CD4-positive, alpha-beta memory T cell (primary cell): ENCODE measurements around the gene CCDC77. TPM values are rescaled to one million over a fixed set of nuclear protein-coding genes. Genes with fewer than 3 reads are reported as not detected.
"Not testable (repeated sequence)": the region's sequence is repeated elsewhere in the genome, so short reads cannot be mapped to it uniquely, and the experiment has no call there.

Experiments used
- CTCF ChIA-PET: fragments of 350-600 bp; sonication (Branson Sonifier 250); formaldehyde crosslinking; loops from one replicate; lab custom pipeline; 2021; ENCODE audit warnings: inconsistent platforms; ENCODE audit not compliant: partially characterized antibody; lab: Charles Lee
- POLR2A ChIA-PET: fragments of 350-600 bp; sonication (Branson Sonifier 250); formaldehyde crosslinking; loops from one replicate; lab custom pipeline; 2021; ENCODE audit not compliant: partially characterized antibody; lab: Charles Lee
- DNase-seq, 5 donors: peaks; one replicate each; pipeline versions ENCODE4 v3.0.0 to v3.0.0-alpha.2; 2020 to 2022; ENCODE audit warnings: mixed read lengths in 1 of 5
- H3K27ac ChIP-seq: one replicate; pipeline ENCODE4 v1.7.0; 2013; ENCODE audit warnings: low read depth, low read length
- H3K27me3 ChIP-seq: 2 replicates; pipeline ENCODE4 v1.7.0; 2013; ENCODE audit warnings: mild to moderate bottlenecking, low read length, moderate library complexity; ENCODE audit not compliant: insufficient read depth
- H3K36me3 ChIP-seq: 2 replicates; pipeline ENCODE4 v1.7.0; 2013; ENCODE audit warnings: mild to moderate bottlenecking, low read length, moderate library complexity; ENCODE audit not compliant: insufficient read depth
- H3K4me1 ChIP-seq: 2 replicates; pipeline ENCODE4 v1.7.0; 2013; ENCODE audit warnings: mild to moderate bottlenecking, low read length, moderate library complexity; ENCODE audit not compliant: insufficient read depth
- H3K4me3 ChIP-seq, 2 donors: one replicate each; pipeline ENCODE4 v1.7.0; 2013; ENCODE audit warnings: low read length in 2 of 2, mild to moderate bottlenecking in 1 of 2
- H3K9me3 ChIP-seq, 2 donors: one replicate each; pipeline ENCODE4 v1.7.0; 2013; ENCODE audit warnings: low read length in 2 of 2, control low read depth in 1 of 2; ENCODE audit not compliant: control insufficient read depth in 1 of 2
- H3K27ac Mint-ChIP-seq, 7 donors: one replicate each; pipeline ENCODE4 v1.8.0; 2020 to 2021; ENCODE audit warnings: mixed read lengths in 7 of 7, mild to moderate bottlenecking in 6 of 7, inconsistent platforms in 3 of 7, moderate library complexity in 3 of 7
- H3K27me3 Mint-ChIP-seq, 2 donors: one replicate each; pipeline ENCODE4 v1.8.0; 2020 to 2021; ENCODE audit warnings: mixed read lengths in 2 of 2
- H3K36me3 Mint-ChIP-seq, 2 donors: one replicate each; pipeline ENCODE4 v1.8.0; 2020 to 2021; ENCODE audit warnings: mixed read lengths in 2 of 2, inconsistent platforms in 1 of 2, mild to moderate bottlenecking in 1 of 2
- H3K4me1 Mint-ChIP-seq, 4 donors: one replicate each; pipeline ENCODE4 v1.8.0; 2020 to 2021; ENCODE audit warnings: mixed read lengths in 4 of 4, mild to moderate bottlenecking in 1 of 4
- H3K4me3 Mint-ChIP-seq, 8 donors: one replicate each; pipeline ENCODE4 v1.8.0; 2020 to 2021; ENCODE audit warnings: mixed read lengths in 8 of 8, mild to moderate bottlenecking in 7 of 8, moderate library complexity in 6 of 8, inconsistent platforms in 3 of 8
- H3K9me3 Mint-ChIP-seq, 8 donors: one replicate each; pipeline ENCODE4 v1.8.0; 2020 to 2021; ENCODE audit warnings: mixed read lengths in 8 of 8, mild to moderate bottlenecking in 5 of 8, inconsistent platforms in 3 of 8, moderate library complexity in 1 of 8
- intact Hi-C: fragments of 100-400 bp; cut with micrococcal nuclease; formaldehyde crosslinking; loops from one replicate; pipeline ENCODE4 v1.15.1; 2023
- polyA plus RNA-seq, 2 donors: library from polyadenylated mRNA; unstranded; fragments of 300-500 nt; fragmentation: Illumina TruSeq; gene quantifications; one replicate each; pipeline ENCODE4 v1.2.3, GENCODE V29; 2021
- total RNA-seq, 2 experiments: library from RNA; stranded (reverse); gene quantifications; one replicate each; pipeline ENCODE4 v1.2.3, GENCODE V29; 2021

The CCDC77 gene
- total and polyA plus RNA-seq, 4 experiments from 2014 or later, result 5.3 to 13.0 (median 8.4) TPM

DNA sequence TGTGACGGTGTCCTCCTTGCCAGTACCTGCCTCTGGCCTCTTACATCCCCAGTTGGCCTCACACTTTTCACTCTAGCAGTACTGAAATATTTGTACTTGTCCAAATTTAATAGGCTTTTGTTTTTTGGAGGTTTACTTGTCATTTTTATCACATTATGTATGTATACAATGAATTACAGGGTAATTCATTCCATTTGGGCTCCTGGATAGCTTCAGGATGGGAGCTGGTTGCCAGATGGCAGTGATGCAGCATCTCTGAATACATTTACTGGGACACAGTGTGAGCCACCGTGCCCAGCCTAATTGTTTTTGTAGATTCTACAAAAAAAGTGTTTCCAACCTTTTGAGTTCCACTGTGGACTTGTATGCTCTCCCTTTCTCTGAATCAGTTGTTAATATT, 13.4 kb downstream of the CCDC77 start:
- peaks cover 0 to 1% (median 0%) of the 10 kb centered on the region in 4 donors for H3K4me1 Mint-ChIP-seq
- H3K27me3 Mint-ChIP-seq, result no peaks in the 10 kb centered on the region
- ChIA-PET CTCF (no interaction called here), POLR2A (interaction anchor here (1.6 kb wide), 1 partner anchor 14 kb away, joined by 3 read pairs; the partner anchor contains the start of gene CCDC77)
- peak overlapping the region in 1 of 7 donors; percentile 66 for H3K27ac Mint-ChIP-seq
- no peaks in the 10 kb centered on the region for H3K9me3 ChIP-seq
- DNase-seq, result no peak
- H3K4me1 ChIP-seq, result no peaks in the 10 kb centered on the region
- no peaks in the 10 kb centered on the region for H3K27me3 ChIP-seq
- no peaks in the 10 kb centered on the region for H3K9me3 Mint-ChIP-seq
- peaks cover 24% of the 10 kb centered on the region for H3K36me3 ChIP-seq
- no peak overlapping the region for H3K4me3 Mint-ChIP-seq
- no peak overlapping the region for H3K4me3 ChIP-seq
- intact Hi-C loops, result no loop called here
- H3K36me3 Mint-ChIP-seq, result peaks cover 37 to 40% of the 10 kb centered on the region in 2 donors
- no peak overlapping the region for H3K27ac ChIP-seq

DNA sequence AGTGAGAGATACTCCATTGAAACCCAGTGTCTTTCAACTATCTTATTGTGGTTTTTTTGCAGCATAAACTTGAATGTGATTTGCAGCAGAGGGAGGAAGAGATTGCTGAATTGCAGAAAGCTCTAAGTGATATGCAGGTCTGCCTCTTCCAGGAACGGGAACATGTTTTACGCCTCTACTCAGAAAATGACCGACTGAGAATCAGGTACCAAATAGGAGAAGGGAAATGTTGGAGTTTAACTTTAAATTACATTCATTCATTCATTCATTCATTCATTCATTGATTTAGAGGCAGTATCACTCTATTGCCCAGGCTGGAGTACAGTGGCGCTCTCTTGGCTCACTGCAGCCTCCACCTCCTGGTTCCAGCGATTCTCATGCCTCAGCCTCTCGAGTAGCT, 17.0 kb downstream of the CCDC77 start:
- intact Hi-C loops, result no loop called here
- DNase-seq, result no peak
- Histone ChIP-seq H3K4me3 (no peak overlapping the region), H3K36me3 (peaks cover 15% of the 10 kb centered on the region), H3K27ac (no peak overlapping the region), H3K27me3 (no peaks in the 10 kb centered on the region), H3K9me3 (no peaks in the 10 kb centered on the region), H3K4me1 (no peaks in the 10 kb centered on the region)
- Mint-ChIP-seq H3K27ac (no peak overlapping the region), H3K4me1 (peaks cover 0 to 1% (median 0%) of the 10 kb centered on the region in 4 donors), H3K9me3 (no peaks in the 10 kb centered on the region), H3K4me3 (no peak overlapping the region), H3K27me3 (no peaks in the 10 kb centered on the region), H3K36me3 (peaks cover 33 to 37% of the 10 kb centered on the region in 2 donors)
- ChIA-PET CTCF (no interaction called here), POLR2A (no interaction called here)

DNA sequence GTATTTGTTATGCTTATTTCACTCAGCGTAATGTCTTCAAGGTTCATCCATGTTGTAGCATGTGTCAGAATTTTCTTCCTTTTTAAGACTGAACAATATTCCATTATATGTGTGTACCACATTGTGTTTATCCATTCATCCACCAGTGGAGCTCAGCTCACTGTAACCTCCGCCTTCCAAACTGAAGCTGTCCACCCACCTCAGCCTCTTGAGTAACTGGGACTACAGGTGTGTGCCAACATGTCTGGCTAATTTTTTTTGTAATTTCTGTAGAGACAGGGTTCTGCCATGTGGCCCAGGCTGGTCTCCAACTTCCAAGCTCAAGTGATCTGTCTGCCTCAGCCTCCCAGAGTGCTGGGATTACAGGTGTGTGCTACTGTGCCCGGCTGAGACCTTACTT, 21.1 kb downstream of the CCDC77 start:
- no peaks in the 10 kb centered on the region for H3K27me3 ChIP-seq
- ChIA-PET CTCF (no interaction called here), POLR2A (no interaction called here)
- peaks cover 27 to 31% of the 10 kb centered on the region in 2 donors for H3K36me3 Mint-ChIP-seq
- intact Hi-C loops, result no loop called here
- H3K27ac Mint-ChIP-seq, result peak overlapping the region in 1 of 7 donors; percentile 38
- no peak for DNase-seq
- no peaks in the 10 kb centered on the region for H3K27me3 Mint-ChIP-seq
- H3K4me1 Mint-ChIP-seq, result no peaks in the 10 kb centered on the region
- no peak overlapping the region for H3K4me3 ChIP-seq
- no peaks in the 10 kb centered on the region for H3K9me3 ChIP-seq
- no peaks in the 10 kb centered on the region for H3K9me3 Mint-ChIP-seq
- H3K4me1 ChIP-seq, result no peaks in the 10 kb centered on the region
- no peak overlapping the region for H3K27ac ChIP-seq
- H3K36me3 ChIP-seq, result peaks cover 14% of the 10 kb centered on the region
- no peak overlapping the region for H3K4me3 Mint-ChIP-seq

DNA sequence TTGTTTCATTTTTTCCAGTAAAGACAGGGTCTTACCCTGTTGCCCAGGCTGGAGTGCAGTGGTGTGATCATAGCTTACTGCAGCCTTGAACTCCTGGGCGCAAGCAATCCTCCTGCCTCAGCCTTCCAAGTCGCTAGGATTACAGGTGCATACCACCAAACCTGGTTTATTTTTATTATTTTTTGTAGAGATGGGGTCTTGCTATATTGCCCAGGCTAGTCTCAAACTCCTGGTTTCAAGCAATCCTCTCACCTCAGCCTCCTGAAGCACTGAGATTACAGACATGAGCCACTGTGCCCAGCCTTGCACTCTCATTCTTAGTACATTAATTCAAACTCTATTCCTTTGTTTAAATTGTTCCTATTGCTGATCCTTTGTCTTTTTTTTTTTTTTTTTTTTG, 34.3 kb downstream of the CCDC77 start:
- POLR2A ChIA-PET, H3K4me1 Mint-ChIP-seq, H3K4me3 Mint-ChIP-seq, H3K4me1 ChIP-seq, H3K4me3 ChIP-seq, intact Hi-C loops, DNase-seq, H3K27ac ChIP-seq, H3K9me3 ChIP-seq, CTCF ChIA-PET, H3K27me3 Mint-ChIP-seq, H3K27me3 ChIP-seq, H3K27ac Mint-ChIP-seq, H3K9me3 Mint-ChIP-seq: not testable (repeated sequence)
- H3K36me3 ChIP-seq, result peaks cover 10% of the 10 kb centered on the region
- H3K36me3 Mint-ChIP-seq, result peaks cover 39 to 50% of the 10 kb centered on the region in 2 donors

DNA sequence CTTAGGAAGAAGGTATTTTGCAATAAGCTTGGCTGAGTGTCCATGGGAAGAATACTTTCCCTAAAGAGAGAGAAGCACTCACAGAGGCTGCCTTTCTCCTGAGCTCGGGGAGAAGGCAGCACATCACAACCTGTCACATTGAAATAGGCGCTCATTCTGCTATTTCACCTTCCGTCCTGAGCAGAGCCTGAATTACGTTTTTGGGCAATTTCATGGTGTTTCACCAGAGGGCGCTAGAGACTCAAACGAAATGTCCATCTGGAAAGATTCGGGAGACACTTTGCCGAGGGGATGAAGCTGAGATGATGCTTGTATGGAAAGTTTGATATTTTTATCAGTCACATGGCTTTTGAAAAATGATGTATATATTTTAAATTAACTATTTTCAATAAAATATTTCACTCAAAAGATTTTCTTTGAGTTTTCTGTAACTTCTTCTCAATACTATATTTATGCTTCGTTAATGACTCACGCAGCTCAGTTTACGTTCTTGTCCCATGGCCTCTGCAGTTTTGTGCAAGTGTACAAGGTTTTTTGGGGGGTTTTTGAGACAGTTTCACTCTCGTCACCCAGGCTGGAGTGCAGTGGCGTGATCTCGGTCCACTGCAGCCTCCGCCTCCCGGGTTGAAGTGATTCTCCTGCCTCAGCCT, 40.9 kb downstream of the CCDC77 start:
- peak in 4 of 5 donors; percentile 31 to 48 (median 42) for DNase-seq
- H3K9me3 ChIP-seq, result no peaks in the 10 kb centered on the region
- Mint-ChIP-seq H3K36me3 (peaks cover 8 to 15% of the 10 kb centered on the region in 2 donors), H3K4me3 (no peak overlapping the region), H3K9me3 (no peaks in the 10 kb centered on the region), H3K4me1 (peaks cover 0 to 2% (median under 1%) of the 10 kb centered on the region in 4 donors), H3K27ac (no peak overlapping the region), H3K27me3 (peaks cover 2 to 3% of the 10 kb centered on the region in 2 donors)
- intact Hi-C loops, result loop anchor here (1.0 kb wide), 1 partner anchor 105 kb away; no protein-coding TSS in a partner anchor
- no peaks in the 10 kb centered on the region for H3K36me3 ChIP-seq
- POLR2A ChIA-PET, result no interaction called here
- no peak overlapping the region for H3K4me3 ChIP-seq
- no peak overlapping the region for H3K27ac ChIP-seq
- CTCF ChIA-PET, result interaction anchor here (1.1 to 5.1 kb wide), 16 partner anchors 10 to 435 kb away, joined by 3 to 72 read pairs (median 5); no protein-coding TSS in a partner anchor
- no peaks in the 10 kb centered on the region for H3K4me1 ChIP-seq
- H3K27me3 ChIP-seq, result no peaks in the 10 kb centered on the region

DNA sequence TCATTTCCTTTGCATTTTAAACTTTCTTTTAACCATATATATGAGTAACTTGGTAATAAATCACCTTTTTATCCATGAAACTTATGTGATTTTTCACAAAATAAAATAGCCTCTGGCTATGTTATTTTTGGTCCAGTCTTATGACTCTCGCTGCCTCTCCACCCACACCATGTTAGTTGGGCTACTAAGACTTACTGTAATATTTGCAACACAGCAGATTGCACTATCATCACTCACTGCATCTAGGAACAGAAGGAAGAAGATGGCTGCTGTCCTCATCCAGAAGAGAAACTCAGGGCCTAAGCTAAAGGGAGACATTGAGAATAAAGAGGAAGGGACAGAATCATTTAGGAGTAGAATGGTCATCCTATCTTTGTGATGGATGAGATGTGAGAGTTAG, 45.7 kb downstream of the CCDC77 start:
- intact Hi-C loops, result no loop called here
- peaks cover 0 to 3% (median 0%) of the 10 kb centered on the region in 8 donors for H3K9me3 Mint-ChIP-seq
- Histone ChIP-seq H3K27ac (no peak overlapping the region), H3K4me1 (no peaks in the 10 kb centered on the region), H3K4me3 (no peak overlapping the region), H3K36me3 (no peaks in the 10 kb centered on the region), H3K27me3 (no peaks in the 10 kb centered on the region), H3K9me3 (no peaks in the 10 kb centered on the region)
- DNase-seq, result no peak
- H3K36me3 Mint-ChIP-seq, result no peaks in the 10 kb centered on the region
- H3K27ac Mint-ChIP-seq, result no peak overlapping the region
- ChIA-PET POLR2A (no interaction called here), CTCF (interaction anchor here (1.7 kb wide), 1 partner anchor 100 kb away, joined by 13 read pairs; no protein-coding TSS in a partner anchor)
- H3K4me3 Mint-ChIP-seq, result no peak overlapping the region
- H3K4me1 Mint-ChIP-seq, result peaks cover 0 to 2% (median under 1%) of the 10 kb centered on the region in 4 donors
- peaks cover 2 to 3% of the 10 kb centered on the region in 2 donors for H3K27me3 Mint-ChIP-seq

DNA sequence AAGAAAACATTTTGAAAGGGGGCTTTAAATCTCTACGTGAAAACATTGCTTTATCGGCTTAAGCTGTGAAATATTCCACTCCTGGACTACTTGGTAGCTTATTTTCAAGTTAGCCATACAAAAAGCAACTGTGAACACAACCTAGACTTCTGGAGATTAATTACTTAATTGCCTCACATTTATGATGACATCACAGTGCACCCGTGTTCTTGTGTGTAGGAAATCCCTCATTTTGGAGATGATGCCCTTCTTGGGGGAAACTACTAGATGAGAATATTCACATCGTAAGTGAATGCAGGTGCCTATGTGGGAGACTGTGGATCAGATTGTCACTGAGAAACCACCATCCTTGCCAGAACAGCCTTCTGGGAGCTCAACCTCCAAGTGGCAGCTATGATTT, 47.8 kb downstream of the CCDC77 start:
- no peak for DNase-seq
- intact Hi-C loops, result no loop called here
- H3K27me3 Mint-ChIP-seq, result peaks cover 2 to 3% of the 10 kb centered on the region in 2 donors
- ChIA-PET CTCF (interaction anchor here (0.9 to 2.6 kb wide), 4 partner anchors 46 to 98 kb away, joined by 3 to 27 read pairs (median 8); no protein-coding TSS in a partner anchor), POLR2A (no interaction called here)
- no peak overlapping the region for H3K27ac Mint-ChIP-seq
- no peaks in the 10 kb centered on the region for H3K36me3 Mint-ChIP-seq
- no peak overlapping the region for H3K4me3 ChIP-seq
- H3K4me1 Mint-ChIP-seq, result peaks cover 0 to 5% (median 2%) of the 10 kb centered on the region in 4 donors
- H3K9me3 ChIP-seq, result no peaks in the 10 kb centered on the region
- H3K27me3 ChIP-seq, result no peaks in the 10 kb centered on the region
- H3K9me3 Mint-ChIP-seq, result peaks cover 0 to 3% (median 0%) of the 10 kb centered on the region in 8 donors
- no peaks in the 10 kb centered on the region for H3K36me3 ChIP-seq
- H3K4me1 ChIP-seq, result peaks cover 4% of the 10 kb centered on the region
- no peak overlapping the region for H3K4me3 Mint-ChIP-seq
- no peak overlapping the region for H3K27ac ChIP-seq
